Measurements from ENCODE around the gene NRXN3. TPM values are rescaled to one million over a fixed set of nuclear protein-coding genes. Genes with fewer than 3 reads are reported as not detected.

NRXN3 gene
- total and polyA plus RNA-seq, 4 donors, result 0.07 to 1.2 (median 0.23) TPM

GRCh38 chr14:79476552-79476951, 1306.4 kb downstream of the NRXN3 start (continued):
- TF ChIP-seq REST (IDR thresholded peaks at IDR 0.05) (no peak), FOXA1 (IDR thresholded peaks at IDR 0.05) (no peak), JUND (IDR thresholded peaks at IDR 0.05) (no peak)

GRCh38 chr14:79480212-79480611, 1310.0 kb downstream of the NRXN3 start:
- Histone ChIP-seq H3K9ac (ENCODE audit: low read depth in 1 of 2, low read length in 2 of 2) (no peak overlapping the region), H3K27ac (ENCODE audit: low read depth in 1 of 2, low read length in 2 of 2) (no peak overlapping the region), H3K27me3 (ENCODE audit: control insufficient read depth in 4 of 4, insufficient read depth in 4 of 4, low read length in 3 of 4) (no peaks in the 10 kb centered on the region), H3K4me3 (ENCODE audit: low read depth in 1 of 3, low read length in 3 of 3) (no peak overlapping the region), H3K9me3 (ENCODE audit: control insufficient read depth in 4 of 4, low read length in 3 of 4) (peaks cover 0 to 5% (median 2%) of the 10 kb centered on the region in 4 donors), H3K36me3 (ENCODE audit: control insufficient read depth in 4 of 4, insufficient read depth in 3 of 4, low read depth in 1 of 4, low read length in 3 of 4) (no peaks in the 10 kb centered on the region), H3K4me1 (ENCODE audit: control insufficient read depth in 4 of 4, insufficient read depth in 4 of 4, low read length in 3 of 4) (no peaks in the 10 kb centered on the region)
- TF ChIP-seq TAF1 (conservative IDR thresholded peaks at IDR 0.05) (no peak), HNF4A (conservative IDR thresholded peaks at IDR 0.05) (no peak), CTCF (IDR thresholded peaks at IDR 0.05; ENCODE audit: low read depth, low read length, missing input control) (no peak), SP1 (IDR thresholded peaks at IDR 0.05) (no peak), FOXA1 (IDR thresholded peaks at IDR 0.05) (no peak), MAX (IDR thresholded peaks at IDR 0.05) (no peak), YY1 (IDR thresholded peaks at IDR 0.05) (no peak), HNF4G (IDR thresholded peaks at IDR 0.05) (no peak), GABPA (IDR thresholded peaks at IDR 0.05 in 1 of 2, conservative IDR thresholded peaks at IDR 0.05 in 1 of 2) (no peak), RXRA (IDR thresholded peaks at IDR 0.05) (no peak), NR2F2 (IDR thresholded peaks at IDR 0.05) (no peak), ZBTB33 (IDR thresholded peaks at IDR 0.05) (no peak), RAD21 (IDR thresholded peaks at IDR 0.05) (no peak), REST (IDR thresholded peaks at IDR 0.05) (no peak), FOXA2 (IDR thresholded peaks at IDR 0.05) (no peak), EGR1 (IDR thresholded peaks at IDR 0.05; ENCODE audit: low read depth in 2 of 2) (no peak), JUND (IDR thresholded peaks at IDR 0.05) (no peak), ATF3 (IDR thresholded peaks at IDR 0.05) (no peak)
- DNase-seq (ENCODE audit: low spot score), result no peak
- 92% methylated on average over 5 of the region's 5 CpGs for WGBS
